Measurements from ENCODE around the gene DNTT. TPM values are rescaled to one million over a fixed set of nuclear protein-coding genes. Genes with fewer than 3 reads are reported as not detected.
"Not testable (repeated sequence)": the region's sequence is repeated elsewhere in the genome, so short reads cannot be mapped to it uniquely, and the experiment has no call there.

Gene DNTT
- total RNA-seq, 1 donor from 2014 or later = not detected

DNA sequence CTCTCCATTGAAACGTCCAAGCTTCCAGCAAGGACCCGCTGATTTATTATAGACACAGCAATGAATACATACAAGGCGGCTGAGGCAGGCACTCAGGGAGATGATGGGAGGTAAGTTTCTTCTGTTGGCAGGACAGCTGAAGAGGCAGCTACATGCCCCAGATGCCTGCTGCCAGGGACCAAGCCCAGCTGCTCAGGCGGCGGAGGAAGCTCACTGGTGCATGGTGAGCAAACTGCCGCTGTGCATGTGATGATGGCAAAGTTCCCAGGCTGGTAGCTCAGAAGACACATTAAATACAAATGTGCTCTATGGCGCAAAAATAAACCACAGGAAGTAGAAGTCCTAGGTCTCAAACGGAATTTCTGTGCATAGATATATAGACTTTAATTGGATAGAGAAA, 2.3 kb downstream of the DNTT start:
- Mint-ChIP-seq H3K4me1 (peaks cover 29% of the 10 kb centered on the region), H3K36me3 (no peaks in the 10 kb centered on the region), H3K27ac (no peak overlapping the region), H3K27me3 (ENCODE audit: insufficient read depth, low read depth) (no peaks in the 10 kb centered on the region), H3K9me3 (no peaks in the 10 kb centered on the region), H3K4me3 (no peak overlapping the region)
- Histone ChIP-seq H3F3A (ENCODE audit: low read depth) (peaks cover 42% of the 10 kb centered on the region), H3K27ac (no peak overlapping the region), H3K79me2 (ENCODE audit: low read depth) (no peaks in the 10 kb centered on the region), H4K20me1 (ENCODE audit: low read depth) (no peaks in the 10 kb centered on the region), H3K27me3 (no peaks in the 10 kb centered on the region), H3K4me3 (no peak overlapping the region), H3K36me3 (no peaks in the 10 kb centered on the region), H3K4me1 (peaks cover 49% of the 10 kb centered on the region), H2AFZ (replicated peaks) (no peak overlapping the region), H3K9ac (no peak overlapping the region), H3K4me2 (no peak overlapping the region), H3K9me3 (ENCODE audit: low read depth) (no peaks in the 10 kb centered on the region)
- no peak for DNase-seq (ENCODE audit: low spot score)
- TF ChIP-seq EZH2 (IDR thresholded peaks at IDR 0.05) (no peak), EZH2phosphoT487 (IDR thresholded peaks at IDR 0.05) (no peak)
- TF ChIP-seq, protein P1, sequence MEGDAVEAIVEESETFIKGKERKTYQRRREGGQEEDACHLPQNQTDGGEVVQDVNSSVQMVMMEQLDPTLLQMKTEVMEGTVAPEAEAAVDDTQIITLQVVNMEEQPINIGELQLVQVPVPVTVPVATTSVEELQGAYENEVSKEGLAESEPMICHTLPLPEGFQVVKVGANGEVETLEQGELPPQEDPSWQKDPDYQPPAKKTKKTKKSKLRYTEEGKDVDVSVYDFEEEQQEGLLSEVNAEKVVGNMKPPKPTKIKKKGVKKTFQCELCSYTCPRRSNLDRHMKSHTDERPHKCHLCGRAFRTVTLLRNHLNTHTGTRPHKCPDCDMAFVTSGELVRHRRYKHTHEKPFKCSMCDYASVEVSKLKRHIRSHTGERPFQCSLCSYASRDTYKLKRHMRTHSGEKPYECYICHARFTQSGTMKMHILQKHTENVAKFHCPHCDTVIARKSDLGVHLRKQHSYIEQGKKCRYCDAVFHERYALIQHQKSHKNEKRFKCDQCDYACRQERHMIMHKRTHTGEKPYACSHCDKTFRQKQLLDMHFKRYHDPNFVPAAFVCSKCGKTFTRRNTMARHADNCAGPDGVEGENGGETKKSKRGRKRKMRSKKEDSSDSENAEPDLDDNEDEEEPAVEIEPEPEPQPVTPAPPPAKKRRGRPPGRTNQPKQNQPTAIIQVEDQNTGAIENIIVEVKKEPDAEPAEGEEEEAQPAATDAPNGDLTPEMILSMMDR (IDR thresholded peaks at IDR 0.05) = no peak

DNA sequence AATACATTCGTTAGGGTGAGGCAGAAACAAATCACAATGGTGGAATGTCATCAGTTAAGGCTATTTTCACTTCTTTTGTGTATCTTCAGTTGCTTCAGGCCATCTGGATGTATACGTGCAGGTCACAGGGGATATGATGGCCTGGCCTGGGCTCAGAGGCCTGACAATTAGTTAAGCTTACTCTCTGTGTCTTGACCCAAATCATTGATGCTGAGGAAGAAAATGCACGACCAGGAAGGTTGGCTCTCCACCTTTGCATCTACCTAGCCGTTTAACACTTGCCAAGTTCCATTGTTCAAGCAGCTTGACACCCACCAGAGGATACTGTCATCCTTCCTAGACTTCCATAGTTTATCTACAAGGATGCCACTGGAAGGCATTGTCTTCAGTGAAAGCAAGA, 4.6 kb downstream of the DNTT start:
- peaks cover 27% of the 10 kb centered on the region for H3K4me1 Mint-ChIP-seq
- peak overlapping the region; percentile 93 for H3K27ac ChIP-seq
- not testable (repeated sequence) for H3K9me3 ChIP-seq (ENCODE audit: low read depth); H2AFZ ChIP-seq (replicated peaks); H3K4me3 Mint-ChIP-seq; H3K27me3 Mint-ChIP-seq (ENCODE audit: insufficient read depth, low read depth); H3K79me2 ChIP-seq (ENCODE audit: low read depth); H3K36me3 Mint-ChIP-seq; H3K36me3 ChIP-seq; H3K27me3 ChIP-seq; H4K20me1 ChIP-seq (ENCODE audit: low read depth); H3K27ac Mint-ChIP-seq; H3K4me3 ChIP-seq; H3K9me3 Mint-ChIP-seq; DNase-seq (ENCODE audit: low spot score); H3K9ac ChIP-seq
- H3F3A ChIP-seq (ENCODE audit: low read depth) = peaks cover 41% of the 10 kb centered on the region
- peaks cover 43% of the 10 kb centered on the region for H3K4me1 ChIP-seq
- H3K4me2 ChIP-seq = peak overlapping the region; percentile 70

DNA sequence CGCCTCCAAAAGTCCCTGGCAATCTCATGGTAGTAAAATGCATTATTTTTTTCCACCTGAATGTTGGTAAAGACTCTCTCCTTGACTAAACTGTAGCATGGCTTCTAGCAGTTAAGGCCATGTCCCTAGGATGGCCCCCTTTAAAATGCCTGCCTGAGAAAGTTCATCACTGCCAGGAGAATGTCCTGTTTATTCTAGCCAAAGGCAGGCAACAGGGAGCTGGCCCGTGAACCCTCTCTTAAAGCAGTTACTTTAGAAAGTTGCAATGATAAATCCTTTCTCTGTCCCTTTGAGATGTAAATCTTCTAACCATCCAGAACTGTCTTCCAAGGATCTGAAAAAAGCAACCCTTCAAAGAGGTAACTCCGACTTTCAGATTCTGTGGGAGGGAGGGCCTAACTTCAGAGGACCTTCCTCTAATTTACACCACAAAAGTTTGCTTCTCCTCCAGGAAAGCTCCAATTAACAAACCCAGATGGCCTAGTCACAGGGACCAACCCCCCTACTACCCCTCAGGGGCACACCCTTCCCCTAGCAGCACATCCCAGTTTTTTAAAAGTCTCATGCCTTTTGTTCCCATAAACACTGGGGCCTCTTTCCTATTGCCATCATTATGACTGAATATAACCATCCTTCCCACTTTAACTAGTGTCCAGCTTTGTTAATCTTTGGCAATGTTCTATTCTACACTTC, 5.5 kb downstream of the DNTT start:
- H3K4me3 ChIP-seq = peak overlapping the region; percentile 10
- H3K9ac ChIP-seq = no peak overlapping the region
- Mint-ChIP-seq H3K27ac (peak overlapping the region; percentile 44), H3K9me3 (no peaks in the 10 kb centered on the region), H3K36me3 (no peaks in the 10 kb centered on the region), H3K4me1 (peaks cover 27% of the 10 kb centered on the region), H3K27me3 (ENCODE audit: insufficient read depth, low read depth) (no peaks in the 10 kb centered on the region), H3K4me3 (no peak overlapping the region)
- TF ChIP-seq EZH2 (IDR thresholded peaks at IDR 0.05) (no peak), EZH2phosphoT487 (IDR thresholded peaks at IDR 0.05) (no peak)
- TF ChIP-seq, protein P1 (IDR thresholded peaks at IDR 0.05) = no peak
- peak; percentile 78 for DNase-seq (ENCODE audit: low spot score)
- H4K20me1 ChIP-seq (ENCODE audit: low read depth) = no peaks in the 10 kb centered on the region
- H3K79me2 ChIP-seq (ENCODE audit: low read depth) = no peaks in the 10 kb centered on the region
- H3K27me3 ChIP-seq = no peaks in the 10 kb centered on the region
- H3K9me3 ChIP-seq (ENCODE audit: low read depth) = no peaks in the 10 kb centered on the region
- H3K36me3 ChIP-seq = no peaks in the 10 kb centered on the region
- peaks cover 41% of the 10 kb centered on the region for H3F3A ChIP-seq (ENCODE audit: low read depth)
- peak overlapping the region; percentile 93 for H3K27ac ChIP-seq
- peaks cover 43% of the 10 kb centered on the region for H3K4me1 ChIP-seq
- H3K4me2 ChIP-seq = peak overlapping the region; percentile 70
- H2AFZ ChIP-seq (replicated peaks) = no peak overlapping the region

DNA sequence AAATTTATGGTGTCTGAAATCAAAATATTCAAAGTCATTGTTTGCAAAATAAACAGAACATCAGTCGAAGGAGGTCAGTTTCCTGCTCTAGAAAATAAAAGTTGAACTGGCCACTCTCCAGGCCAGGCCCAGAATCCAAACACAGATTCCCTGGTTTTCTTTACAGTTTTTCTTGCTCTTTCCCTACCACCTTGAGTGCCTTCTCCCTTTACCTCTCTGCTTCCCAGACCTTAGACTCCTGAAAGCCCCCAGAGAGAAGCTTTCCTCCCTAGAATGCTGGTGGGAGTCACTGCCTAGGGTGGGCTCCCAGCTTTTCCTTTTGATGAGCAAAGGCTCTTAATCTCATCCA, 6.1 kb downstream of the DNTT start:
- peak overlapping the region; percentile 93 for H3K27ac ChIP-seq
- H3K4me3 Mint-ChIP-seq = no peak overlapping the region
- H3K36me3 Mint-ChIP-seq = no peaks in the 10 kb centered on the region

More for the DNA sequence above, 6.1 kb downstream of the DNTT start:
- peak overlapping the region; percentile 5 for H3K4me3 ChIP-seq
- Mint-ChIP-seq H3K27ac (peak overlapping the region; percentile 65), H3K9me3 (no peaks in the 10 kb centered on the region), H3K4me1 (peaks cover 27% of the 10 kb centered on the region), H3K27me3 (ENCODE audit: insufficient read depth, low read depth) (no peaks in the 10 kb centered on the region)
- H3K4me2 ChIP-seq = peak overlapping the region; percentile 70
- peaks cover 41% of the 10 kb centered on the region for H3F3A ChIP-seq (ENCODE audit: low read depth)
- H3K9ac ChIP-seq = no peak overlapping the region
- H3K27me3 ChIP-seq = no peaks in the 10 kb centered on the region
- H3K79me2 ChIP-seq (ENCODE audit: low read depth) = no peaks in the 10 kb centered on the region
- H3K4me1 ChIP-seq = peaks cover 43% of the 10 kb centered on the region
- no peaks in the 10 kb centered on the region for H3K9me3 ChIP-seq (ENCODE audit: low read depth)
- H3K36me3 ChIP-seq = no peaks in the 10 kb centered on the region
- no peaks in the 10 kb centered on the region for H4K20me1 ChIP-seq (ENCODE audit: low read depth)
- no peak overlapping the region for H2AFZ ChIP-seq (replicated peaks)
- TF ChIP-seq EZH2 (IDR thresholded peaks at IDR 0.05) (no peak), EZH2phosphoT487 (IDR thresholded peaks at IDR 0.05) (no peak)
- TF ChIP-seq, protein P1 (IDR thresholded peaks at IDR 0.05) = no peak
- DNase-seq (ENCODE audit: low spot score) = peak; percentile 34
